Measurements from ENCODE around the gene TP53TG5.

The TP53TG5 gene

DNA sequence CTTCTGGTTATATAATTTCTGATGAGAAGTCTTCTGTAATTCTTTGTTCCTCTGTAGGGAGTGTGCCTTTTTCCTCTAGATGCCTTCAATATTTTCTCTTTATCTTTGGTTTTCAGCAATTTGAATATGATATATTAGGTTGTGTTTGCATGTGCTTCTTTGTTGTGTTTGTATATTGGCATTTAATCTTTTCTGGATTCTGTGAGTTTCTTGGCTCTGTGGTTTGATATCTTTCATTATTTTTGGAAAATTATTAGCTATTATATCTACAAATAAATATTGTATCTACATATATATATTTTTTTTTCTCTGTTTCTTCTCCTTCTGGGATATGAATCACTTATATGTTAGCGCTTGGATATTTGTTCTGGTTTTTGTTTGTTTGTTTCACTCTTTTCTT, 20.9 kb upstream of the TP53TG5 start:
- H4K20me1 ChIP-seq (ENCODE audit: insufficient read depth, low read length): no peaks in the 10 kb centered on the region
- H3K4me3 ChIP-seq (ENCODE audit: low read depth in 1 of 2, low read length in 2 of 2): no peak overlapping the region
- ATAC-seq (ENCODE audit: insufficient read depth, low read depth) (no peak), DNase-seq (no peak)
- 0 out of 2 replicates have a peak, but pooled peaks cover 3% of the 10 kb centered on the region for H3K36me3 ChIP-seq (ENCODE audit: insufficient read depth, low read length)
- no peaks in the 10 kb centered on the region for H3K27me3 ChIP-seq (ENCODE audit: insufficient read depth, low read length, poor library complexity)
- no peaks in the 10 kb centered on the region for H3K4me1 ChIP-seq (ENCODE audit: insufficient read depth, low read length)
- H3K9ac ChIP-seq (ENCODE audit: low read depth, low read length): no peak overlapping the region
- H3K27ac ChIP-seq (ENCODE audit: low read length): no peak overlapping the region
- peaks cover 23% of the 10 kb centered on the region for H3K9me3 ChIP-seq (ENCODE audit: insufficient read depth, low read length, severe bottlenecking)
- H3K79me2 ChIP-seq (ENCODE audit: insufficient read depth, low read length): no peaks in the 10 kb centered on the region
- no peak overlapping the region for H3K4me2 ChIP-seq (ENCODE audit: insufficient read depth, low read length)
- H2AFZ ChIP-seq (ENCODE audit: low read depth, low read length): no peak overlapping the region
- TF ChIP-seq, protein P1, sequence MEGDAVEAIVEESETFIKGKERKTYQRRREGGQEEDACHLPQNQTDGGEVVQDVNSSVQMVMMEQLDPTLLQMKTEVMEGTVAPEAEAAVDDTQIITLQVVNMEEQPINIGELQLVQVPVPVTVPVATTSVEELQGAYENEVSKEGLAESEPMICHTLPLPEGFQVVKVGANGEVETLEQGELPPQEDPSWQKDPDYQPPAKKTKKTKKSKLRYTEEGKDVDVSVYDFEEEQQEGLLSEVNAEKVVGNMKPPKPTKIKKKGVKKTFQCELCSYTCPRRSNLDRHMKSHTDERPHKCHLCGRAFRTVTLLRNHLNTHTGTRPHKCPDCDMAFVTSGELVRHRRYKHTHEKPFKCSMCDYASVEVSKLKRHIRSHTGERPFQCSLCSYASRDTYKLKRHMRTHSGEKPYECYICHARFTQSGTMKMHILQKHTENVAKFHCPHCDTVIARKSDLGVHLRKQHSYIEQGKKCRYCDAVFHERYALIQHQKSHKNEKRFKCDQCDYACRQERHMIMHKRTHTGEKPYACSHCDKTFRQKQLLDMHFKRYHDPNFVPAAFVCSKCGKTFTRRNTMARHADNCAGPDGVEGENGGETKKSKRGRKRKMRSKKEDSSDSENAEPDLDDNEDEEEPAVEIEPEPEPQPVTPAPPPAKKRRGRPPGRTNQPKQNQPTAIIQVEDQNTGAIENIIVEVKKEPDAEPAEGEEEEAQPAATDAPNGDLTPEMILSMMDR (IDR thresholded peaks at IDR 0.05; ENCODE audit: borderline replicate concordance, extremely low read depth, low read length, poor library complexity, severe bottlenecking): no peak
- TF ChIP-seq EZH2 (IDR thresholded peaks at IDR 0.05; ENCODE audit: borderline replicate concordance, low read depth, low read length, severe bottlenecking): no peak

DNA sequence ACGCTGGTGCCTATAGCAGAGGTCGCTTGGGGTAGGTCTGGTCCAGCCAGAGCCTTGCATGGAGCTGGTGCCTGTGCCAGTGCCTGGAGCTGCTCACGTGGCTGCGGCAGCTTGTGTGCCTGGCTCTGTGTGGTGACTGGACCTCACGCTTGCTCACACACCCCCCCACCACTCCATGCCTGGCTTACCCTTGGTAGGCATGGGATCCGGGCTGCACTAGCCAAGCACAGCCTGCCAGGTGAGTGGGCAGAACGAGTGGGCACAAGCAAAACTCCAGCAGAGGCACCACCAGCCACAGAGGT, 16.9 kb upstream of the TP53TG5 start:
- ATAC-seq (ENCODE audit: insufficient read depth, low read depth) (no peak), DNase-seq (no peak)
- no peak overlapping the region for H3K4me2 ChIP-seq (ENCODE audit: insufficient read depth, low read length)
- no peaks in the 10 kb centered on the region for H3K4me1 ChIP-seq (ENCODE audit: insufficient read depth, low read length)
- no peak overlapping the region for H3K27ac ChIP-seq (ENCODE audit: low read length)
- peaks cover 5% of the 10 kb centered on the region for H3K9me3 ChIP-seq (ENCODE audit: insufficient read depth, low read length, severe bottlenecking)
- H4K20me1 ChIP-seq (ENCODE audit: insufficient read depth, low read length): no peaks in the 10 kb centered on the region
- TF ChIP-seq, protein P1 (IDR thresholded peaks at IDR 0.05; ENCODE audit: borderline replicate concordance, extremely low read depth, low read length, poor library complexity, severe bottlenecking): no peak
- TF ChIP-seq EZH2 (IDR thresholded peaks at IDR 0.05; ENCODE audit: borderline replicate concordance, low read depth, low read length, severe bottlenecking): no peak
- H3K27me3 ChIP-seq (ENCODE audit: insufficient read depth, low read length, poor library complexity): no peaks in the 10 kb centered on the region
- H3K9ac ChIP-seq (ENCODE audit: low read depth, low read length): no peak overlapping the region
- H3K4me3 ChIP-seq (ENCODE audit: low read depth in 1 of 2, low read length in 2 of 2): no peak overlapping the region
- no peaks in the 10 kb centered on the region for H3K79me2 ChIP-seq (ENCODE audit: insufficient read depth, low read length)
- no peak overlapping the region for H2AFZ ChIP-seq (ENCODE audit: low read depth, low read length)
- H3K36me3 ChIP-seq (ENCODE audit: insufficient read depth, low read length): 0 out of 2 replicates have a peak, but pooled peaks cover 3% of the 10 kb centered on the region

DNA sequence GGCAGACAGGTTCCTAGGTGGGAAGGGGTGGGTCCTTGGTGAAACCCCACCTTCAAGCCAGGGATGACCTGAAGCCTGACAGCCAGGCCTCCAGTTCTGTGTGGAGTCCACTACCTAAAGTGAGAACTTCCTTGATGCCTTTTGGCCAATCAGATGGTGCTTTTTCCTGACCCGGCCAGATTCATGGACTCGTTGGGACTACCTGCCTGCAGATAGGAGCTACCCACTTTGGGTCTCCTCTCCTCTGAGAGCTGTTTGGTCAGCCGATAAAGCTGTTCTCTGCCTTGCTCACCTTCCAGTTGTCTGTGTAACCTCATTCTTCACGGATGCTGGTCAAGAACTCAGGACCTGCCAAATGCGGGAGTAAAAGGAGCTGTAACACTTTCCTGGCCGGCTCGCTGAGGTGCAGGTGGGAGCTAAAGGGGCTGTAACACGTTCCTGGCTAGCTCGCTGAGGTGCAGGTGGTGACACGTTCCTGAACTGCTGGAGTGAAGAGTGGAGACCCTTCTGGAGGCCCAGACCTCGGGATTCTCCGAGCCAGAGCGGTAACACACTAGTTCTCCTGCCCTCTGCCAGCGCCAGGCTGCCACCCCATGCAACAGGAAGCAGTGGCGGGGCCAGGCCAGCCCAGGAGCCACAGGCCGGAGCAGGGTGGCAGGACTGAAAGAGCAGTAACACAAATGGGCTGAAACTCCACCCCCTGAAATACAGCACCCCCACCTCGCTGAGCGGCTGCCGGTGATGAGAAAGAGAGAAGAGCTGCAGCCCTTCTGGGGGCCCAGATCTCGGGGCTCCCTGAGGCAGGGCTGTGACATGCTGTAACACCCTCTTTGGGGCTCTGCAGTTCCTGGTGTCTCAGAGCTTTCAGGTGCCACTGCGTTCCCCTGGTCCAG, 16.3 kb upstream of the TP53TG5 start:
- H2AFZ ChIP-seq (ENCODE audit: low read depth, low read length): no peak overlapping the region
- ATAC-seq (ENCODE audit: insufficient read depth, low read depth) (no peak), DNase-seq (no peak)
- no peak overlapping the region for H3K4me3 ChIP-seq (ENCODE audit: low read depth in 1 of 2, low read length in 2 of 2)
- no peaks in the 10 kb centered on the region for H3K27me3 ChIP-seq (ENCODE audit: insufficient read depth, low read length, poor library complexity)
- 0 out of 2 replicates have a peak, but pooled peaks cover 3% of the 10 kb centered on the region for H3K36me3 ChIP-seq (ENCODE audit: insufficient read depth, low read length)
- H3K27ac ChIP-seq (ENCODE audit: low read length): no peak overlapping the region
- TF ChIP-seq, protein P1 (IDR thresholded peaks at IDR 0.05; ENCODE audit: borderline replicate concordance, extremely low read depth, low read length, poor library complexity, severe bottlenecking): no peak
- no peak for TF ChIP-seq EZH2 (IDR thresholded peaks at IDR 0.05; ENCODE audit: borderline replicate concordance, low read depth, low read length, severe bottlenecking)
- no peaks in the 10 kb centered on the region for H3K9me3 ChIP-seq (ENCODE audit: insufficient read depth, low read length, severe bottlenecking)
- H3K9ac ChIP-seq (ENCODE audit: low read depth, low read length): no peak overlapping the region
- H3K4me1 ChIP-seq (ENCODE audit: insufficient read depth, low read length): no peaks in the 10 kb centered on the region
- H4K20me1 ChIP-seq (ENCODE audit: insufficient read depth, low read length): no peaks in the 10 kb centered on the region
- H3K79me2 ChIP-seq (ENCODE audit: insufficient read depth, low read length): no peaks in the 10 kb centered on the region
- H3K4me2 ChIP-seq (ENCODE audit: insufficient read depth, low read length): no peak overlapping the region

Measured in DND-41 (cell line).